Thyroid gland (tissue), 4 donors: ENCODE measurements around the gene GRIN3A. TPM values are rescaled to one million over a fixed set of nuclear protein-coding genes. Genes with fewer than 3 reads are reported as not detected.

Experiments used
- DNase-seq, 2 donors: peaks; one replicate each; pipeline ENCODE4 v3.0.0-alpha.2; 2019
- H3K27ac ChIP-seq, 3 donors: fragments of 200-600 bp; sonication (generic); 1 replicate in 2 of 3; 2 replicates in 1 of 3; pipeline ENCODE4 v1.5.1; 2016 to 2019; ENCODE audit warnings: mild to moderate bottlenecking in 1 of 3, moderate library complexity in 1 of 3
- H3K27me3 ChIP-seq: fragments of 200-600 bp; sonication (generic); one replicate; pipeline ENCODE4 v1.5.1; 2019
- H3K36me3 ChIP-seq, 2 donors: fragments of 200-600 bp; sonication (generic); one replicate each; pipeline ENCODE4 v1.5.1; 2016 to 2019
- H3K4me1 ChIP-seq, 2 donors: fragments of 200-600 bp; sonication (generic); one replicate each; pipeline ENCODE4 v1.5.1; 2017 to 2019
- H3K4me3 ChIP-seq, 3 donors: fragments of 200-600 bp; sonication (generic); replicated peaks in 1 of 3; 1 replicate in 2 of 3; 2 replicates in 1 of 3; pipeline ENCODE4 v1.5.1; 2016; ENCODE audit warnings: mild to moderate bottlenecking in 1 of 3
- H3K9me3 ChIP-seq: fragments of 200-600 bp; sonication (generic); one replicate; pipeline ENCODE4 v1.5.1; 2017
- CTCF ChIP-seq, 6 experiments: fragments of 200-600 bp in 3 of 6; fragments of 450-650 bp in 3 of 6; sonication (generic) in 3 of 6; IDR thresholded peaks; one replicate each; pipeline ENCODE4 v1.5.1; 2016 to 2019; ENCODE audit warnings: antibody characterized with exemption in 6 of 6, mild to moderate bottlenecking in 2 of 6, inconsistent platforms in 1 of 6, moderate library complexity in 1 of 6
- POLR2A ChIP-seq, 2 donors: fragments of 450-650 bp; IDR thresholded peaks; one replicate each; pipeline ENCODE4 v1.6.1; 2017; ENCODE audit warnings: antibody characterized with exemption in 2 of 2, mild to moderate bottlenecking in 2 of 2, moderate library complexity in 1 of 2
- WGBS, 2 donors: methylation state at CpG; one replicate each; pipeline ENCODE4 v1.1.5; 2017; 5-methylcytosine and 5-hydroxymethylcytosine counted together
- intact Hi-C: fragments of 100-400 bp; cut with DNase I; formaldehyde crosslinking; loops from one replicate; pipeline ENCODE4 v1.15.1; 2023
- total RNA-seq, 4 donors: library from RNA; depleted of rRNA; stranded (reverse); fragments of >200 nt; gene quantifications; one replicate each; pipeline ENCODE4 v1.2.3, GENCODE V29; 2016

GRIN3A gene
- total RNA-seq, 4 donors from 2014 or later, result not detected

- 79 to 92% methylated on average over 1 of the region's 1 CpG for WGBS, 2 donors
- H3K9me3 ChIP-seq, result no peaks in the 10 kb centered on the region
- intact Hi-C loops, result no loop called here
- H3K4me3 ChIP-seq, result no peak overlapping the region
- no peak overlapping the region for H3K27ac ChIP-seq
- no peak for DNase-seq
- TF ChIP-seq CTCF (IDR thresholded peaks at IDR 0.05) (no peak), POLR2A (IDR thresholded peaks at IDR 0.05) (no peak)
- H3K36me3 ChIP-seq, result no peaks in the 10 kb centered on the region
- H3K27me3 ChIP-seq, result no peaks in the 10 kb centered on the region
- H3K4me1 ChIP-seq, result no peaks in the 10 kb centered on the region
Measured at GRCh38 chr9:101635473-101635872, 103.0 kb downstream of the GRIN3A start.

- Histone ChIP-seq H3K36me3 (no peaks in the 10 kb centered on the region), H3K27me3 (no peaks in the 10 kb centered on the region), H3K27ac (no peak overlapping the region), H3K4me3 (no peak overlapping the region), H3K9me3 (no peaks in the 10 kb centered on the region), H3K4me1 (no peaks in the 10 kb centered on the region)
- DNase-seq, result no peak
- intact Hi-C loops, result no loop called here
- TF ChIP-seq POLR2A (IDR thresholded peaks at IDR 0.05), result no peak
- TF ChIP-seq CTCF (IDR thresholded peaks at IDR 0.05), result no peak
- 79 to 87% methylated on average over 4 of the region's 4 CpGs for WGBS, 2 donors
Measured at GRCh38 chr9:101634741-101635409, 103.6 kb downstream of the GRIN3A start.

DNA sequence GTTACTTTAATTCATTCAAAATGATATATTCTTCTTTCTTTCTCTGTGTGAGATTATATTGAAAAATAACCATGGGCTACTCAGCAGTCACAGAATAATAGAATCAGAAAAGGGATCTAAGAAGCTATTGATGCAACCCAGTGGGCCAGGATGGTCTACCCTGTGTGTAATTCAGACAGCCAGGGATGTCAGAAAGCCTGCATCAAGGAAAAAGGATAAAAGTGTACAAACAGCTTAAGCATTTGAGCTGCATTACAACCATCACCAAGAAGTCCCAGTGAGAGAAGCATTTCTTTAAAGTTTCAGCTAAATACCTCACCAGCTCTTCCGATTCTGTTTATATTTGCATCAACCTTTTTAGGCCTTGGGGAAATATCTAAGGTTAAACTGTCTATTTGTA, 105.8 kb downstream of the GRIN3A start:
- Histone ChIP-seq H3K27ac (no peak overlapping the region), H3K4me1 (no peaks in the 10 kb centered on the region), H3K9me3 (no peaks in the 10 kb centered on the region), H3K27me3 (no peaks in the 10 kb centered on the region), H3K36me3 (no peaks in the 10 kb centered on the region), H3K4me3 (no peak overlapping the region)
- DNase-seq, result no peak
- TF ChIP-seq CTCF (IDR thresholded peaks at IDR 0.05) (no peak), POLR2A (IDR thresholded peaks at IDR 0.05) (no peak)
- intact Hi-C loops, result no loop called here
- WGBS, 2 donors, result 84 to 89% methylated on average over 1 of the region's 1 CpG

GRCh38 chr9:101631892-101632291, 106.6 kb downstream of the GRIN3A start:
- DNase-seq, result no peak
- no peaks in the 10 kb centered on the region for H3K27me3 ChIP-seq
- TF ChIP-seq CTCF (IDR thresholded peaks at IDR 0.05) (no peak), POLR2A (IDR thresholded peaks at IDR 0.05) (no peak)
- 30 to 34% methylated on average over 2 of the region's 2 CpGs for WGBS, 2 donors
- no peak overlapping the region for H3K27ac ChIP-seq
- no peaks in the 10 kb centered on the region for H3K36me3 ChIP-seq
- H3K9me3 ChIP-seq, result no peaks in the 10 kb centered on the region
- intact Hi-C loops, result no loop called here
- no peak overlapping the region for H3K4me3 ChIP-seq
- H3K4me1 ChIP-seq, result no peaks in the 10 kb centered on the region

DNA sequence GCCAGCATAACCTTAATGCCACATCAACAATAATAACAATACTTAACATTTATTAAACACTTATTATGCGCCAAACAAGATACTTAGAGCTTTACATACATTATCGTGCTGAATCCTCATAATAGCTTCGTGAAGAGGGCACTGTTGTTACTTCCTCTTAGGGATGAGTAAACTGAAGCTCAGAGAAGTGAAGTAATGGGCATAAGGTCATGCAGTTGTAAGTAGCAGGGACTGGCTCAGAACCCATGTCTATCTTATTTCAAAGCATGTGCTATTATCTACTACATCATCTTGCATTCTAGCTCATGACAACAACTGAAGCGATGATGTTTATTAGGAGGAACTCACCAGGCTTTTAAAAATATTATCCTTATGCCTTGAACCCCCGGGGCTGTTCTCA, 108.8 kb downstream of the GRIN3A start:
- no peaks in the 10 kb centered on the region for H3K4me1 ChIP-seq
- intact Hi-C loops, result no loop called here
- H3K27me3 ChIP-seq, result no peaks in the 10 kb centered on the region
- WGBS, 2 donors, result 67 to 74% methylated on average over 5 of the region's 5 CpGs
- H3K4me3 ChIP-seq, result no peak overlapping the region
- no peak overlapping the region for H3K27ac ChIP-seq
- no peaks in the 10 kb centered on the region for H3K9me3 ChIP-seq
- H3K36me3 ChIP-seq, result no peaks in the 10 kb centered on the region
- DNase-seq, result no peak
- TF ChIP-seq CTCF (IDR thresholded peaks at IDR 0.05) (no peak), POLR2A (IDR thresholded peaks at IDR 0.05) (no peak)
